Neural progenitor cell (in vitro differentiated cells): ENCODE measurements around the gene STRA6. TPM values are rescaled to one million over a fixed set of nuclear protein-coding genes. Genes with fewer than 3 reads are reported as not detected.

Experiments
- DNase-seq: peaks from one replicate; pipeline ENCODE4 v3.0.0-alpha.2; 2016; ENCODE audit warnings: low spot score
- H2AFZ ChIP-seq: fragments of 200-600 bp; sonication (generic); replicated peaks from 2 replicates; pipeline ENCODE4 v1.6.1; 2016; ENCODE audit warnings: antibody characterized with exemption
- H3F3A ChIP-seq: fragments of 200-600 bp; sonication (generic); 2 replicates; pipeline ENCODE4 v1.6.1; 2016; ENCODE audit warnings: antibody characterized with exemption, low read depth
- H3K27ac ChIP-seq: fragments of 200-600 bp; sonication (generic); 2 replicates; pipeline ENCODE4 v1.5.1; 2016; ENCODE audit warnings: mild to moderate bottlenecking
- H3K27me3 ChIP-seq: fragments of 200-600 bp; sonication (generic); 2 replicates; pipeline ENCODE4 v1.6.1; 2016; ENCODE audit warnings: mild to moderate bottlenecking, moderate library complexity
- H3K36me3 ChIP-seq: fragments of 200-600 bp; sonication (generic); 2 replicates; pipeline ENCODE4 v1.5.1; 2016
- H3K4me1 ChIP-seq: fragments of 200-600 bp; sonication (generic); 2 replicates; pipeline ENCODE4 v1.6.1; 2016; ENCODE audit warnings: mixed run types
- H3K4me2 ChIP-seq: fragments of 200-600 bp; sonication (generic); 2 replicates; pipeline ENCODE4 v1.6.1; 2016
- H3K4me3 ChIP-seq: fragments of 200-600 bp; sonication (generic); 2 replicates; pipeline ENCODE4 v1.5.1; 2016
- H3K79me2 ChIP-seq: fragments of 200-600 bp; sonication (generic); 2 replicates; pipeline ENCODE4 v1.6.1; 2016; ENCODE audit warnings: low read depth
- H3K9ac ChIP-seq: fragments of 200-600 bp; sonication (generic); 2 replicates; pipeline ENCODE4 v1.6.1; 2016
- H3K9me3 ChIP-seq: fragments of 200-600 bp; sonication (generic); 2 replicates; pipeline ENCODE4 v1.5.1; 2016; ENCODE audit warnings: low read depth
- H4K20me1 ChIP-seq: fragments of 200-600 bp; sonication (generic); 2 replicates; pipeline ENCODE4 v1.6.1; 2016; ENCODE audit warnings: low read depth
- H3K27ac Mint-ChIP-seq: 3 replicates; pipeline ENCODE4 v1.8.0; 2021; ENCODE audit warnings: mixed read lengths
- H3K27me3 Mint-ChIP-seq: 2 replicates; pipeline ENCODE4 v1.8.0; 2022; ENCODE audit warnings: low read depth, mild to moderate bottlenecking, inconsistent platforms, moderate library complexity, mixed read lengths; ENCODE audit not compliant: insufficient read depth
- H3K36me3 Mint-ChIP-seq: 3 replicates; pipeline ENCODE4 v1.8.0; 2021; ENCODE audit warnings: mixed read lengths
- H3K4me1 Mint-ChIP-seq: 3 replicates; pipeline ENCODE4 v1.8.0; 2021; ENCODE audit warnings: mixed read lengths
- H3K4me3 Mint-ChIP-seq: 3 replicates; pipeline ENCODE4 v1.8.0; 2021; ENCODE audit warnings: mild to moderate bottlenecking, moderate library complexity, mixed read lengths
- H3K9me3 Mint-ChIP-seq: 3 replicates; pipeline ENCODE4 v1.8.0; 2020; ENCODE audit warnings: mixed read lengths
- EZH2 ChIP-seq: fragments of 200-600 bp; sonication (generic); IDR thresholded peaks from 2 replicates; pipeline ENCODE4 v1.6.1; 2017; ENCODE audit warnings: antibody characterized with exemption, mild to moderate bottlenecking, moderate library complexity
- EZH2phosphoT487 ChIP-seq: fragments of 200-600 bp; sonication (generic); IDR thresholded peaks from 2 replicates; pipeline ENCODE4 v1.6.1; 2017; ENCODE audit warnings: antibody characterized with exemption
- total RNA-seq: library from RNA; depleted of rRNA; stranded (reverse); fragments of >200 nt; gene quantifications from 2 replicates; pipeline ENCODE4 v1.2.3, GENCODE V29; 2015; ENCODE audit warnings: low replicate concordance
- TF ChIP-seq, protein P1 (sequence below): fragments of 200-600 bp; sonication (generic); IDR thresholded peaks from 2 replicates; pipeline ENCODE4 v1.5.1; 2017; ENCODE audit warnings: antibody characterized with exemption, mild to moderate bottlenecking

Gene STRA6
- total RNA-seq, 1 donor from 2014 or later = 3.1 TPM

DNA sequence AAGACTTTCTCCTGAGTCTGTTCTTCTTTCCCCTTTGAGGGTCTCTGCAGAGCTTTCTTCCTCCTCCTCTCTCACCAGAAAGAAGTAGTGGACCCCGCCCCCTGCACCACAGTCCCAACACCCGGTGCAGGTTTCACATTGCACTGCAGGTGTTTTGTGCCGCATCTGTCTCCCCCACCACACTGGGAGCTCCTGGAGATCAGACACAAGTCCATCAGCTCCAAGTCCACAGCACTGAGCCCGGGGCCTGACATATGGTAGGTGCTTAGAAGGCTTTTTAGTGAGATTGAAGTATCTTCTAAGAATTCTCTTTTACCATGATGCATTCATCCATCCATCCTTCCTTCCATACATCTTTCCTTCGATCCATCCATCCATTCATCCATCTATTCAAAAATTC lies 9.8 kb downstream of the STRA6 start:
- Histone ChIP-seq H3K79me2 (no peaks in the 10 kb centered on the region), H3K9me3 (no peaks in the 10 kb centered on the region), H3K4me1 (peaks cover 15% of the 10 kb centered on the region), H3K27me3 (no peaks in the 10 kb centered on the region), H3K4me3 (no peak overlapping the region), H3K4me2 (no peak overlapping the region), H3K27ac (no peak overlapping the region), H3K9ac (no peak overlapping the region), H4K20me1 (no peaks in the 10 kb centered on the region), H3F3A (no peaks in the 10 kb centered on the region), H3K36me3 (no peaks in the 10 kb centered on the region), H2AFZ (no peak overlapping the region)
- H3K4me1 Mint-ChIP-seq = peaks cover 32% of the 10 kb centered on the region
- H3K4me3 Mint-ChIP-seq = no peak overlapping the region
- no peaks in the 10 kb centered on the region for H3K9me3 Mint-ChIP-seq
- H3K27me3 Mint-ChIP-seq = peaks cover 9% of the 10 kb centered on the region
- TF ChIP-seq EZH2phosphoT487 = no peak
- no peak for TF ChIP-seq EZH2
- TF ChIP-seq, protein P1, sequence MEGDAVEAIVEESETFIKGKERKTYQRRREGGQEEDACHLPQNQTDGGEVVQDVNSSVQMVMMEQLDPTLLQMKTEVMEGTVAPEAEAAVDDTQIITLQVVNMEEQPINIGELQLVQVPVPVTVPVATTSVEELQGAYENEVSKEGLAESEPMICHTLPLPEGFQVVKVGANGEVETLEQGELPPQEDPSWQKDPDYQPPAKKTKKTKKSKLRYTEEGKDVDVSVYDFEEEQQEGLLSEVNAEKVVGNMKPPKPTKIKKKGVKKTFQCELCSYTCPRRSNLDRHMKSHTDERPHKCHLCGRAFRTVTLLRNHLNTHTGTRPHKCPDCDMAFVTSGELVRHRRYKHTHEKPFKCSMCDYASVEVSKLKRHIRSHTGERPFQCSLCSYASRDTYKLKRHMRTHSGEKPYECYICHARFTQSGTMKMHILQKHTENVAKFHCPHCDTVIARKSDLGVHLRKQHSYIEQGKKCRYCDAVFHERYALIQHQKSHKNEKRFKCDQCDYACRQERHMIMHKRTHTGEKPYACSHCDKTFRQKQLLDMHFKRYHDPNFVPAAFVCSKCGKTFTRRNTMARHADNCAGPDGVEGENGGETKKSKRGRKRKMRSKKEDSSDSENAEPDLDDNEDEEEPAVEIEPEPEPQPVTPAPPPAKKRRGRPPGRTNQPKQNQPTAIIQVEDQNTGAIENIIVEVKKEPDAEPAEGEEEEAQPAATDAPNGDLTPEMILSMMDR = no peak
- DNase-seq = no peak
- peak overlapping the region; percentile 14 for H3K27ac Mint-ChIP-seq
- peaks cover 1% of the 10 kb centered on the region for H3K36me3 Mint-ChIP-seq

DNA sequence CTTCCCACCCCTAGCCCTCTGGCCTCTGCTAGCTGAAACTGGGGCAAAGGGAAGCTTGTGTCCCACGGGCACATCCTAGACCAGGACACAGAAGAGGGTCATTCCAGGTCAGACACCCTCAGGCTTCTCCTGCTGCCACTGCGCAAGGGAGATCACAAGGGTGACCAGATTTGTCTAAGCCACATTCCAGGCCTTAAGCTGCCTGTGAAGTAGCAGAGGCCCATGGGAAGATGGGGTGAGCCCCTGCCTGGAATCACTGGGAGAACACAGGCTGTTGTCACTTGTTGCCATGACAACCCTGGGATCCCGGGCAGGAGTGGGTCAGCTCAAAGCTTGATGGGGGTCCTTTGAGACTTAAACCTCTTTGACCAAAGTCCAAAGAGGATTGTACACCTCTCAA lies 10.8 kb downstream of the STRA6 start:
- no peak overlapping the region for H3K9ac ChIP-seq
- H3K27ac Mint-ChIP-seq = peak overlapping the region; percentile 97
- no peaks in the 10 kb centered on the region for H3K27me3 ChIP-seq
- H3K36me3 ChIP-seq = no peaks in the 10 kb centered on the region
- peak; percentile 71 for DNase-seq
- H3K4me2 ChIP-seq = no peak overlapping the region
- no peak overlapping the region for H2AFZ ChIP-seq
- peaks cover 1% of the 10 kb centered on the region for H3K36me3 Mint-ChIP-seq
- H4K20me1 ChIP-seq = no peaks in the 10 kb centered on the region
- no peak overlapping the region for H3K4me3 Mint-ChIP-seq
- H3K9me3 Mint-ChIP-seq = no peaks in the 10 kb centered on the region
- H3K27ac ChIP-seq = no peak overlapping the region
- no peaks in the 10 kb centered on the region for H3K9me3 ChIP-seq
- H3K79me2 ChIP-seq = no peaks in the 10 kb centered on the region
- peaks cover 15% of the 10 kb centered on the region for H3K4me1 ChIP-seq
- no peaks in the 10 kb centered on the region for H3F3A ChIP-seq
- H3K4me1 Mint-ChIP-seq = peaks cover 34% of the 10 kb centered on the region
- TF ChIP-seq EZH2phosphoT487 (no peak), EZH2 (no peak)
- TF ChIP-seq, protein P1 = no peak
- H3K27me3 Mint-ChIP-seq = peaks cover 7% of the 10 kb centered on the region
- H3K4me3 ChIP-seq = no peak overlapping the region

DNA sequence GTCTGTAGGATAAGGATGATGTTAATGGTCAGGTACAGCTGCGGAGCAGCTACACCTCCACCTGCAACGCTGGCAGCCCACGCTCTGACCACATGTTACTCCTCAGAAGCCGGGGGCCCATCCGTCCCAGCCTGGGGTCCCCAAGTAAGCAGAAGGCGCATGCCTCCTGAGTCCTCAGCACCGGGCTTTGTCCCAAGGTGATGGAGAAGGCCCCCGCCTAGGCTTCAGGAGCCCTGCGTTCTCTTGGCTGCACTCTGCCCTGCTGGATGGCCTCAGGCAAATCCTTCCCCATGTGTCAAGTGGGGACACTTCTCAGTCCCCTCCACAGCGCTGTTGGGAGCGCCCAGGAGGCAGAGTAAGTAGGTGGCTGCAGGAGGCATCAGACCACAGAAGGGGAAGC lies 14.4 kb downstream of the STRA6 start:
- peaks cover 15% of the 10 kb centered on the region for H3K4me1 ChIP-seq
- no peak overlapping the region for H3K4me3 ChIP-seq
- H4K20me1 ChIP-seq = no peaks in the 10 kb centered on the region
- peaks cover 4% of the 10 kb centered on the region for H3K27me3 Mint-ChIP-seq
- peaks cover 1% of the 10 kb centered on the region for H3K36me3 Mint-ChIP-seq
- no peak overlapping the region for H3K4me3 Mint-ChIP-seq
- TF ChIP-seq, protein P1 = no peak
- TF ChIP-seq EZH2 = no peak
- TF ChIP-seq EZH2phosphoT487 = no peak
- H3K27me3 ChIP-seq = no peaks in the 10 kb centered on the region
- H3F3A ChIP-seq = no peaks in the 10 kb centered on the region
- no peaks in the 10 kb centered on the region for H3K36me3 ChIP-seq
- no peaks in the 10 kb centered on the region for H3K79me2 ChIP-seq
- H3K4me2 ChIP-seq = no peak overlapping the region
- H3K27ac ChIP-seq = no peak overlapping the region
- H2AFZ ChIP-seq = no peak overlapping the region
- no peak overlapping the region for H3K9ac ChIP-seq
- H3K9me3 Mint-ChIP-seq = no peaks in the 10 kb centered on the region
- peaks cover 22% of the 10 kb centered on the region for H3K4me1 Mint-ChIP-seq
- no peak for DNase-seq
- no peaks in the 10 kb centered on the region for H3K9me3 ChIP-seq
- H3K27ac Mint-ChIP-seq = no peak overlapping the region
